Measurements from ENCODE around the gene CYP3A4.

CYP3A4 gene

GRCh38 chr7:99825873-99826272 lies 41.9 kb upstream of the CYP3A4 start:
- H3K4me3 ChIP-seq (ENCODE audit: low read depth, low read length): no peak overlapping the region
- TF ChIP-seq, protein P1, sequence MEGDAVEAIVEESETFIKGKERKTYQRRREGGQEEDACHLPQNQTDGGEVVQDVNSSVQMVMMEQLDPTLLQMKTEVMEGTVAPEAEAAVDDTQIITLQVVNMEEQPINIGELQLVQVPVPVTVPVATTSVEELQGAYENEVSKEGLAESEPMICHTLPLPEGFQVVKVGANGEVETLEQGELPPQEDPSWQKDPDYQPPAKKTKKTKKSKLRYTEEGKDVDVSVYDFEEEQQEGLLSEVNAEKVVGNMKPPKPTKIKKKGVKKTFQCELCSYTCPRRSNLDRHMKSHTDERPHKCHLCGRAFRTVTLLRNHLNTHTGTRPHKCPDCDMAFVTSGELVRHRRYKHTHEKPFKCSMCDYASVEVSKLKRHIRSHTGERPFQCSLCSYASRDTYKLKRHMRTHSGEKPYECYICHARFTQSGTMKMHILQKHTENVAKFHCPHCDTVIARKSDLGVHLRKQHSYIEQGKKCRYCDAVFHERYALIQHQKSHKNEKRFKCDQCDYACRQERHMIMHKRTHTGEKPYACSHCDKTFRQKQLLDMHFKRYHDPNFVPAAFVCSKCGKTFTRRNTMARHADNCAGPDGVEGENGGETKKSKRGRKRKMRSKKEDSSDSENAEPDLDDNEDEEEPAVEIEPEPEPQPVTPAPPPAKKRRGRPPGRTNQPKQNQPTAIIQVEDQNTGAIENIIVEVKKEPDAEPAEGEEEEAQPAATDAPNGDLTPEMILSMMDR (IDR thresholded peaks at IDR 0.05; ENCODE audit: borderline replicate concordance, insufficient read depth, low read depth, low read length): no peak

- TF ChIP-seq, protein P1 (IDR thresholded peaks at IDR 0.05; ENCODE audit: borderline replicate concordance, insufficient read depth, low read depth, low read length): no peak
- no peak overlapping the region for H3K4me3 ChIP-seq (ENCODE audit: low read depth, low read length)
These were observed 41.5 kb upstream of the CYP3A4 start for GRCh38 chr7:99825452-99825851.

DNA sequence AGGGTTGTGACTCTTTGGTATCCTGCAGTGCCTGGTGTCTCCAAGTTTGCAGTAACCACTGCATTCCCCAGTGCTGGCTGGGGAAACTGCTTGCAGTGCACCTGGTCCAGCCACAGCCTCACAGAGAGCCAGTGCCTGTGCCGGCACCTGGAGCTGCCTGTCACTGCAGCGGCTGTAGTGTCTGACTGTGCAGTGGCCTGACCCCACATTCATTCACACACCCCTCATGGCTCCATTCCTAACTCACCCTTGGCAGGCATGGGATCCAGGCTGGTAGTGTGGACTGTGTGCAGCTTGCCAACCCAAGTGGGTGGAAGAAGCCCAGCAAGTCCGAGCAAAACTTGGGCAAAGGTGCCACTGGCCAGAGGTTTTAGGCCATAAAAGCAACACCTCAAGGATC lies 40.1 kb upstream of the CYP3A4 start:
- TF ChIP-seq, protein P1 (IDR thresholded peaks at IDR 0.05; ENCODE audit: borderline replicate concordance, insufficient read depth, low read depth, low read length): no peak

GRCh38 chr7:99822731-99823718 lies 39.0 kb upstream of the CYP3A4 start:
- TF ChIP-seq, protein P1 (IDR thresholded peaks at IDR 0.05; ENCODE audit: borderline replicate concordance, insufficient read depth, low read depth, low read length): no peak
- H3K4me3 ChIP-seq (ENCODE audit: low read depth, low read length): no peak overlapping the region

More for the DNA sequence above, 40.1 kb upstream of the CYP3A4 start:
- no peak overlapping the region for H3K4me3 ChIP-seq (ENCODE audit: low read depth, low read length)

GRCh38 chr7:99820408-99821027 lies 36.5 kb upstream of the CYP3A4 start:
- TF ChIP-seq, protein P1 (IDR thresholded peaks at IDR 0.05; ENCODE audit: borderline replicate concordance, insufficient read depth, low read depth, low read length): no peak
- H3K4me3 ChIP-seq (ENCODE audit: low read depth, low read length): no peak overlapping the region

DNA sequence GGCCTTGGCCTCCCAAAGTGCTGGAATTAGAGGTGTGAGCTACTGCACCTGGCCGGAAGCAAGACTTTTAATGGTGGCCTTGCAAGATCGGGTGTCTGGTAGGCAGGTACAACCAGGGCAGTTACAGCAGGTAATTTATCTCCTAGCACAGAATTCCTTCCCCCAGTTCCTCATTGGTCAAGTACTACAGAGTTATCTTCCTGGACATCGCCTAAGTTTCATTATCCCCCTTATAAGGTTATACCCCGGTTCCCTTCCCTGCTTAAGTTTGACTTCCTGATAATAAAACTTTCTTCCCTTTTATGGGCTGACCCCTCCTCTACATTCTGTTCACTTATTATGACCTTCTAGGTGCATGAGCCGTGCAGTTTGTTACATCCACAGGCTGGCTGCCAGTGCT lies 24.8 kb upstream of the CYP3A4 start:
- H3K4me3 ChIP-seq (ENCODE audit: low read depth, low read length): no peak overlapping the region
- TF ChIP-seq, protein P1 (IDR thresholded peaks at IDR 0.05; ENCODE audit: borderline replicate concordance, insufficient read depth, low read depth, low read length): no peak
